IMR-90 (cell line): ENCODE results near the gene CIITA. TPM values are rescaled to one million over a fixed set of nuclear protein-coding genes. Genes with fewer than 3 reads are reported as not detected.

Experiments
- ATAC-seq: fragments of 200-7000 bp; cut with Tn5 transposase; 2 replicates; pipeline ENCODE4 v1.9.1; 2020; ENCODE audit warnings: low read depth, mild to moderate bottlenecking, moderate library complexity
- BruUV-seq: library from RNA; stranded (reverse); fragments of 400-500 nt; replicated peaks from 2 replicates; lab custom pipeline; 2021; lab: Mats Ljungman, UMichigan
- CTCF ChIA-PET: fragments of 300-600 bp; formaldehyde crosslinking; extraction: SDS; loops from one replicate; lab custom pipeline; 2021; ENCODE audit warnings: antibody characterized with exemption; lab: Yijun Ruan, JAX
- POLR2A ChIA-PET: fragments of 300-600 bp; sonication (Branson Sonifier 250); formaldehyde crosslinking; loops from one replicate; lab custom pipeline; 2022; ENCODE audit warnings: antibody characterized with exemption; ENCODE audit not compliant: unreplicated experiment; lab: Charles Lee
- DNase-seq: peaks from one replicate; pipeline ENCODE4 v3.0.0; 2013
- H2AFZ ChIP-seq: replicated peaks from 2 replicates; pipeline ENCODE3; 2013; ENCODE audit warnings: low read length, mild to moderate bottlenecking; ENCODE audit not compliant: poor library complexity
- H2AK5ac ChIP-seq: 2 replicates; pipeline ENCODE4 v1.6.1; 2013; ENCODE audit warnings: low read depth, low read length, inconsistent platforms
- H2AK9ac ChIP-seq: replicated peaks from 2 replicates; pipeline ENCODE3; 2013; ENCODE audit warnings: mild to moderate bottlenecking, low read depth, low read length, moderate library complexity; ENCODE audit not compliant: poor library complexity
- H2BK120ac ChIP-seq: 2 replicates; pipeline ENCODE4 v1.6.1; 2013; ENCODE audit warnings: low read depth, low read length, inconsistent platforms
- H2BK15ac ChIP-seq: 3 replicates; pipeline ENCODE4 v1.6.1; 2013; ENCODE audit warnings: low read depth, low read length, inconsistent platforms
- H2BK20ac ChIP-seq: 2 replicates; pipeline ENCODE4 v1.6.1; 2013; ENCODE audit warnings: low read depth, mild to moderate bottlenecking, inconsistent platforms, low read length, moderate library complexity
- H2BK5ac ChIP-seq: 2 replicates; pipeline ENCODE4 v1.6.1; 2013; ENCODE audit warnings: mild to moderate bottlenecking, low read depth, low read length, inconsistent platforms; ENCODE audit not compliant: poor library complexity, severe bottlenecking
- H3K14ac ChIP-seq: replicated peaks from 2 replicates; pipeline ENCODE4 v1.6.1; 2013; ENCODE audit warnings: low read depth, low read length, inconsistent platforms
- H3K18ac ChIP-seq: 2 replicates; pipeline ENCODE4 v1.6.1; 2013; ENCODE audit warnings: low read depth, low read length, control low read depth
- H3K23ac ChIP-seq: 2 replicates; pipeline ENCODE4 v1.6.1; 2013; ENCODE audit warnings: low read depth, low read length, inconsistent platforms
- H3K27ac ChIP-seq: 2 replicates; pipeline ENCODE4 v1.5.1; 2013; ENCODE audit warnings: mild to moderate bottlenecking, control low read depth, low read length; ENCODE audit not compliant: insufficient read depth
- H3K27me3 ChIP-seq: 2 replicates; pipeline ENCODE4 v1.6.1; 2013; ENCODE audit warnings: low read length; ENCODE audit not compliant: control insufficient read depth, insufficient read depth
- H3K36me3 ChIP-seq: 2 replicates; pipeline ENCODE4 v1.6.1; 2013; ENCODE audit warnings: low read length, mixed read lengths; ENCODE audit not compliant: control insufficient read depth, insufficient read depth
- H3K4ac ChIP-seq: 2 replicates; pipeline ENCODE4 v1.6.1; 2013; ENCODE audit warnings: low read depth, low read length, inconsistent platforms
- H3K4me1 ChIP-seq: 2 replicates; pipeline ENCODE4 v1.6.1; 2013; ENCODE audit warnings: low read length, mixed read lengths; ENCODE audit not compliant: control insufficient read depth, insufficient read depth
- H3K4me2 ChIP-seq: 2 replicates; pipeline ENCODE4 v1.6.1; 2013; ENCODE audit warnings: low read depth, mild to moderate bottlenecking, control low read depth, low read length, moderate library complexity
- H3K4me3 ChIP-seq: 2 replicates; pipeline ENCODE4 v1.5.1; 2013; ENCODE audit warnings: low read depth, mild to moderate bottlenecking, control low read depth, low read length, moderate library complexity; ENCODE audit not compliant: insufficient read depth
- H3K56ac ChIP-seq: 2 replicates; pipeline ENCODE4 v1.6.1; 2013; ENCODE audit warnings: low read length, inconsistent platforms; ENCODE audit not compliant: insufficient read depth; ENCODE audit errors: extremely low read depth
- H3K79me1 ChIP-seq, 2 experiments: 2 replicates each; pipeline ENCODE4 v1.6.1; 2013; ENCODE audit warnings: low read length in 2 of 2, inconsistent platforms in 1 of 2, low read depth in 1 of 2
- H3K9ac ChIP-seq: 2 replicates; pipeline ENCODE4 v1.6.1; 2013; ENCODE audit warnings: low read depth, low read length, control low read depth
- H3K9me1 ChIP-seq: 2 replicates; pipeline ENCODE4 v1.6.1; 2013; ENCODE audit warnings: low read length, inconsistent platforms; ENCODE audit not compliant: insufficient read depth
- H3K9me3 ChIP-seq: 2 replicates; pipeline ENCODE4 v1.6.1; 2013; ENCODE audit warnings: low read length; ENCODE audit not compliant: control insufficient read depth, insufficient read depth
- H4K20me1 ChIP-seq: 2 replicates; pipeline ENCODE4 v1.6.1; 2013; ENCODE audit warnings: low read length, inconsistent platforms; ENCODE audit not compliant: insufficient read depth
- H4K5ac ChIP-seq: 2 replicates; pipeline ENCODE4 v1.6.1; 2013; ENCODE audit warnings: mild to moderate bottlenecking, low read depth, low read length, control low read depth
- H4K8ac ChIP-seq, 2 experiments: 2 replicates each; pipeline ENCODE4 v1.6.1; 2013; ENCODE audit warnings: low read depth in 2 of 2, low read length in 2 of 2, control low read depth in 1 of 2, inconsistent platforms in 1 of 2
- H4K91ac ChIP-seq: 2 replicates; pipeline ENCODE4 v1.6.1; 2013; ENCODE audit warnings: low read depth, low read length, inconsistent platforms; ENCODE audit not compliant: insufficient read depth
- BHLHE40 ChIP-seq: fragments of 150-350 bp; IDR thresholded peaks from 2 replicates; pipeline ENCODE4 v1.6.1; 2016; ENCODE audit warnings: mild to moderate bottlenecking, low read depth, low read length
- CEBPB ChIP-seq: IDR thresholded peaks from 2 replicates; pipeline ENCODE4 v1.6.1; 2012; ENCODE audit warnings: low read depth, low read length, improper control_type of control experiment
- ELK1 ChIP-seq: fragments of 150-350 bp; IDR thresholded peaks from 2 replicates; pipeline ENCODE4 v1.6.1; 2016; ENCODE audit warnings: low read depth, mild to moderate bottlenecking, low read length, moderate library complexity, borderline replicate concordance
- MAFK ChIP-seq: IDR thresholded peaks from 2 replicates; pipeline ENCODE4 v1.6.1; 2012; ENCODE audit warnings: low read depth, low read length, improper control_type of control experiment
- MXI1 ChIP-seq: IDR thresholded peaks from 2 replicates; pipeline ENCODE4 v1.6.1; 2012; ENCODE audit warnings: low read depth, mild to moderate bottlenecking, low read length, moderate library complexity, borderline replicate concordance
- NFE2L2 ChIP-seq: fragments of 150-350 bp; IDR thresholded peaks from 2 replicates; pipeline ENCODE4 v1.6.1; 2016; ENCODE audit warnings: low read depth, mild to moderate bottlenecking, low read length
- POLR2A ChIP-seq: IDR thresholded peaks from 2 replicates; pipeline ENCODE4 v1.6.1; 2012; ENCODE audit warnings: mild to moderate bottlenecking, low read depth, low read length
- RAD21 ChIP-seq: IDR thresholded peaks from 2 replicates; pipeline ENCODE4 v1.6.1; 2012; ENCODE audit warnings: low read length, improper control_type of control experiment
- RFX5 ChIP-seq: IDR thresholded peaks from 2 replicates; pipeline ENCODE4 v1.8.0; 2012; ENCODE audit warnings: low read depth, mild to moderate bottlenecking, low read length, moderate library complexity
- SMC3 ChIP-seq: fragments of 150-350 bp; IDR thresholded peaks from 2 replicates; pipeline ENCODE4 v1.6.1; 2016; ENCODE audit warnings: low read depth, mild to moderate bottlenecking, antibody characterized with exemption, low read length, moderate library complexity
- USF2 ChIP-seq: fragments of 150-350 bp; IDR thresholded peaks from 2 replicates; pipeline ENCODE4 v1.6.1; 2017; ENCODE audit warnings: mild to moderate bottlenecking, antibody characterized with exemption, low read length, low read depth
- WGBS, 2 experiments: methylation state at CpG; one replicate each; pipeline versions ENCODE4 v1.1.5 to v1.1.7; 2013; ENCODE audit warnings: missing lambda C conversion rate in 2 of 2; ENCODE audit not compliant: insufficient read length in 1 of 2; ENCODE audit errors: extremely low coverage in 2 of 2; 5-methylcytosine and 5-hydroxymethylcytosine counted together
- dilution Hi-C: fragments of 300-500 bp; cut with HindIII; formaldehyde crosslinking; loops from one replicate; pipeline ENCODE4 v1.14.3; 2018; ENCODE audit warnings: low sequenced_read_pairs; ENCODE audit not compliant: unreplicated experiment
- in situ Hi-C: fragments of 300-500 bp; cut with MboI; formaldehyde crosslinking; loops from 3 replicates; pipeline ENCODE4 v1.14.3; 2019; ENCODE audit warnings: low sequenced_read_pairs, inconsistent platforms, mixed read lengths
- intact Hi-C: fragments of 100-400 bp; cut with micrococcal nuclease; formaldehyde crosslinking; loops from 2 replicates; pipeline ENCODE4 v1.10.0; 2022
- polyA plus RNA-seq, 3 experiments: library from polyadenylated mRNA; depleted of rRNA; stranded (reverse); fragments of >200 nt; gene quantifications; 2 replicates each; pipeline ENCODE4 v1.2.3, GENCODE V29; 2012; ENCODE audit warnings: low replicate concordance in 1 of 3
- total RNA-seq: library from RNA; depleted of rRNA; stranded (reverse); fragments of >200 nt; gene quantifications from 2 replicates; pipeline ENCODE4 v1.2.3, GENCODE V29; 2012
- TF ChIP-seq, protein P1 (sequence below): conservative IDR thresholded peaks from 2 replicates; pipeline ENCODE4 v1.5.1; 2012; ENCODE audit warnings: mild to moderate bottlenecking, low read depth, low read length, improper control_type of control experiment

The CIITA gene
- total and polyA plus RNA-seq, 2 of the 4 experiments (the other 2 are of a cell fraction): 0.10 TPM; not detected in 1

DNA sequence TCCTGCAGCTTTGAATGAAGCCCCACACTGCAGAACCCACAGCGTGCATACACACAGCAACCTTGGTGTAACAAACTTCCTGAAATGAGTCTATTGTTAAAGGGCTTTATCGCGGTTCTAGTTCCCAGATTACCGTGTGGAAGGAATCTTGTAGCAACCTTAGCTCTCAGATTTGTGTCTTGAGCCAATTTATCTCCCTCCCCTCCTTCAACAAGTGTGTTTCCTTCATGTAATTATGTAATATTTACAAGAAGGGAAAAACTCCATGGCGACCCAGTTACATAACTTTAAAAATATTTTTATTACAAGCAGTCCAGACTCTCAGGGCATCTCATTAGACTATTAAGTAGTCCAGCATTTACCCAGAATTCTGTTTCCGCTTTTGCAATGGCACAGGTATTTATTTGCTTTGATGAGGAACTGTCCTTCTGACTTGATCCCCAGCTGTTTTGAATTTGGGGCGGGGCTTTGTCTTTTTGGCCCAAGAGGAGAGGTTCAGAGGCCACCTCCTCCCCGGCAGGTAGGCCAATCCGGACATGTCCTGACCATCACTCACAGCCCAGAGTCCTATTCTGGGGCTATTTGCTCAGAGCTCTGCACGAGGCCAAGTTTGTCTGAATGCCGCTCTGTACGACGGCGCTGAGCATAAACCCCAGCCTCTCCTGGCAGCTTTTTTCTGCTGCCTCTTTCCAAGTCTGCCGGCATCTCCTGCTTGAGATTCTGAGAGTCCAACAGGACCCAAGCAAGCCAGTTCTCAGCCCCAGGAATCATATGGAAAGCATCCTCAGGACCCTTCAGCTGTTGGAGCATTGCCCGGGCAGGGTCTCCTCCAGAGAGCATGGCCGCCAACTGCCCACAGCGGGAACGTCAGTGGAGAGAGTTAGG, 103.0 kb downstream of the CIITA start (continued):
- TF ChIP-seq MAFK: no peak

GRCh38 chr16:10980813-10981212, 103.8 kb downstream of the CIITA start:
- Histone ChIP-seq H3K27ac (peak overlapping the region; percentile 21; the same call in 1 of the 2 replicates), H2BK20ac (no peak overlapping the region; the same call in 1 of the 2 replicates), H2BK15ac (no peak overlapping the region), H3K23ac (no peak overlapping the region), H2AFZ (no peak overlapping the region), H4K5ac (no peak overlapping the region), H3K9me3 (no peaks in the 10 kb centered on the region), H4K20me1 (no peaks in the 10 kb centered on the region), H3K27me3 (no peaks in the 10 kb centered on the region), H3K79me1 (peaks cover 3 to 13% of the 10 kb centered on the region in 2 experiments; a peak in 1 of 4 replicates), H2BK120ac (0 out of 2 replicates have a peak overlapping the region, but pooled peaks have one; percentile 11), H2AK9ac (no peak overlapping the region), H2BK5ac (no peak overlapping the region), H4K8ac (no peak overlapping the region), H3K56ac (no peak overlapping the region), H3K9ac (no peak overlapping the region), H3K4ac (no peak overlapping the region), H2AK5ac (peak overlapping the region; percentile 4; the same call in 1 of the 2 replicates), H3K9me1 (peaks cover 18% of the 10 kb centered on the region), H3K4me2 (no peak overlapping the region), H4K91ac (no peak overlapping the region), H3K14ac (no peak overlapping the region), H3K4me3 (no peak overlapping the region), H3K18ac (no peak overlapping the region), H3K4me1 (peaks cover 17% of the 10 kb centered on the region), H3K36me3 (peaks cover 17% of the 10 kb centered on the region)
- DNase-seq: no peak
- ChIA-PET POLR2A (no interaction called here), CTCF (interaction anchor here (0.8 to 1.1 kb wide), 2 partner anchors 16 to 375 kb away, joined by 3 to 4 read pairs; no protein-coding TSS in a partner anchor)
- intact Hi-C loops: no loop called here
- in situ Hi-C loops: loop anchor here (10.0 kb wide), 1 partner anchor 114 kb away; no protein-coding TSS in a partner anchor
- no peak for ATAC-seq
- no CpG with 5 or more reads among the region's 3 CpGs for WGBS, 2 experiments
- dilution Hi-C loops: no loop called here
- no TSS peak for BruUV-seq
- TF ChIP-seq MXI1 (no peak), CEBPB (no peak), NFE2L2 (no peak), POLR2A (no peak), USF2 (no peak), SMC3 (no peak), BHLHE40 (no peak), RFX5 (no peak), ELK1 (no peak), RAD21 (no peak)
- TF ChIP-seq, protein P1, sequence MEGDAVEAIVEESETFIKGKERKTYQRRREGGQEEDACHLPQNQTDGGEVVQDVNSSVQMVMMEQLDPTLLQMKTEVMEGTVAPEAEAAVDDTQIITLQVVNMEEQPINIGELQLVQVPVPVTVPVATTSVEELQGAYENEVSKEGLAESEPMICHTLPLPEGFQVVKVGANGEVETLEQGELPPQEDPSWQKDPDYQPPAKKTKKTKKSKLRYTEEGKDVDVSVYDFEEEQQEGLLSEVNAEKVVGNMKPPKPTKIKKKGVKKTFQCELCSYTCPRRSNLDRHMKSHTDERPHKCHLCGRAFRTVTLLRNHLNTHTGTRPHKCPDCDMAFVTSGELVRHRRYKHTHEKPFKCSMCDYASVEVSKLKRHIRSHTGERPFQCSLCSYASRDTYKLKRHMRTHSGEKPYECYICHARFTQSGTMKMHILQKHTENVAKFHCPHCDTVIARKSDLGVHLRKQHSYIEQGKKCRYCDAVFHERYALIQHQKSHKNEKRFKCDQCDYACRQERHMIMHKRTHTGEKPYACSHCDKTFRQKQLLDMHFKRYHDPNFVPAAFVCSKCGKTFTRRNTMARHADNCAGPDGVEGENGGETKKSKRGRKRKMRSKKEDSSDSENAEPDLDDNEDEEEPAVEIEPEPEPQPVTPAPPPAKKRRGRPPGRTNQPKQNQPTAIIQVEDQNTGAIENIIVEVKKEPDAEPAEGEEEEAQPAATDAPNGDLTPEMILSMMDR: no peak
